K562 (cell line): ENCODE data around the gene UBE2E3. TPM values are rescaled to one million over a fixed set of nuclear protein-coding genes. Genes with fewer than 3 reads are reported as not detected.

Experiments used
- ATAC-seq: fragments of 200-7000 bp; cut with Tn5 transposase; 3 replicates; pipeline ENCODE4 v1.9.1; 2020; ENCODE audit warnings: moderate library complexity
- BruUV-seq: library from RNA; stranded (reverse); fragments of 400-500 nt; replicated peaks from 2 replicates; lab custom pipeline; 2021; lab: Mats Ljungman, UMichigan
- CTCF ChIA-PET: fragments of 300-600 bp; formaldehyde crosslinking; extraction: SDS; loops from one replicate; lab custom pipeline; 2021; ENCODE audit warnings: low intra/inter-chr PET ratio; lab: Yijun Ruan, JAX
- POLR2A ChIA-PET: fragments of 300-600, 350-650 bp; sonication (Branson Sonifier 250); formaldehyde crosslinking; extraction: SDS; loops from one replicate; lab custom pipeline; 2021; ENCODE audit warnings: antibody characterized with exemption, inconsistent platforms; lab: Yijun Ruan, JAX
- DNase-seq, 4 experiments: peaks; one replicate each; pipeline versions ENCODE4 v3.0.0 to v3.0.0-alpha.2; 2011 to 2018; ENCODE audit warnings: low spot score in 3 of 4, mixed read lengths in 3 of 4; ENCODE audit errors: extremely low read depth in 1 of 4
- FAIRE-seq: peaks from 2 replicates; lab custom pipeline; 2011; peaks lifted over from hg19 to GRCh38; lab: Jason Lieb, UNC
- H2AFZ ChIP-seq: 2 replicates; pipeline ENCODE4 v1.6.0; 2011; ENCODE audit warnings: low read depth, low read length, control low read depth, inconsistent platforms
- H3K27ac ChIP-seq: fragments of 200-600 bp; 3 replicates; pipeline ENCODE4 v1.8.0; 2011; ENCODE audit warnings: low read depth, mild to moderate bottlenecking, control low read depth, inconsistent platforms, low read length, moderate library complexity, mixed read lengths; ENCODE audit errors: extremely low read depth
- H3K27me3 ChIP-seq, 2 experiments: fragments of 300-600 bp in 1 of 2; 2 replicates in 1 of 2; 3 replicates in 1 of 2; pipeline versions ENCODE4 v1.6.0 to v1.8.0; 2011; ENCODE audit warnings: inconsistent platforms in 2 of 2, low read length in 2 of 2, mild to moderate bottlenecking in 1 of 2, mixed read lengths in 1 of 2, moderate library complexity in 1 of 2; ENCODE audit not compliant: control insufficient read depth in 2 of 2, insufficient read depth in 2 of 2
- H3K36me3 ChIP-seq: fragments of 300-600 bp; 3 replicates; pipeline ENCODE4 v1.8.0; 2011; ENCODE audit warnings: mild to moderate bottlenecking, low read length, inconsistent platforms; ENCODE audit not compliant: control insufficient read depth, insufficient read depth
- H3K4me1 ChIP-seq, 2 experiments: fragments of 200-600 bp in 1 of 2; replicated peaks in 1 of 2; 2 replicates in 1 of 2; 3 replicates in 1 of 2; pipeline versions ENCODE4 v1.5.1 to v1.8.0; 2011; ENCODE audit warnings: inconsistent platforms in 2 of 2, low read length in 2 of 2, mild to moderate bottlenecking in 1 of 2, mixed read lengths in 1 of 2, moderate library complexity in 1 of 2; ENCODE audit not compliant: control insufficient read depth in 2 of 2, insufficient read depth in 2 of 2
- H3K4me2 ChIP-seq: 2 replicates; pipeline ENCODE4 v1.6.1; 2011; ENCODE audit warnings: low read length, control low read depth, inconsistent platforms, mixed read lengths; ENCODE audit not compliant: insufficient read depth
- H3K4me3 ChIP-seq: fragments of 200-600 bp; sonication (generic), shearing (Covaris generic); 2 replicates; pipeline ENCODE4 v1.5.1; 2016; ENCODE audit warnings: control low read depth, inconsistent platforms
- H3K79me2 ChIP-seq: fragments of 200-600 bp; 3 replicates; pipeline ENCODE4 v1.8.0; 2011; ENCODE audit warnings: low read length, inconsistent platforms; ENCODE audit not compliant: control insufficient read depth, insufficient read depth
- H3K9ac ChIP-seq, 2 experiments: 2 replicates each; pipeline versions ENCODE4 v1.6.0 to v1.6.1; 2011; ENCODE audit warnings: low read depth in 2 of 2, low read length in 2 of 2, control low read depth in 1 of 2, inconsistent platforms in 1 of 2, mild to moderate bottlenecking in 1 of 2, mixed read lengths in 1 of 2; ENCODE audit not compliant: insufficient read depth in 1 of 2
- H3K9me1 ChIP-seq: one replicate; pipeline ENCODE4 v1.6.0; 2011; ENCODE audit warnings: inconsistent platforms, mild to moderate bottlenecking, low read length, moderate library complexity; ENCODE audit not compliant: control insufficient read depth, insufficient read depth
- H3K9me3 ChIP-seq: replicated peaks from 2 replicates; pipeline ENCODE4 v1.5.1; 2011; ENCODE audit warnings: low read depth, low read length, inconsistent platforms; ENCODE audit not compliant: control insufficient read depth, insufficient read depth
- H4K20me1 ChIP-seq: replicated peaks from 2 replicates; pipeline ENCODE4 v1.6.1; 2011; ENCODE audit warnings: low read length, inconsistent platforms, mixed read lengths; ENCODE audit not compliant: control insufficient read depth, insufficient read depth
- ARNT ChIP-seq, 2 experiments: fragments of 450-650 bp; IDR thresholded peaks; 2 replicates each; pipeline ENCODE4 v1.6.1; 2016; ENCODE audit warnings: mild to moderate bottlenecking in 1 of 2
- C11orf30 ChIP-seq: fragments of 450-650 bp; IDR thresholded peaks from 2 replicates; pipeline ENCODE4 v1.6.1; 2016; ENCODE audit warnings: low read depth, mild to moderate bottlenecking
- DDX20 ChIP-seq: fragments of 450-650 bp; IDR thresholded peaks from 2 replicates; pipeline ENCODE4 v1.6.1; 2016; ENCODE audit warnings: missing genetic modification characterization, low read depth, mild to moderate bottlenecking, missing compliant biosample characterization, moderate library complexity
- EZH2 ChIP-seq: IDR thresholded peaks from 2 replicates; pipeline ENCODE4 v1.6.1; 2012; ENCODE audit warnings: low read depth, mild to moderate bottlenecking, inconsistent platforms, low read length, borderline replicate concordance
- FUS ChIP-seq: fragments of 200-400 bp; formaldehyde crosslinking; optimal IDR thresholded peaks from 2 replicates; pipeline ENCODE3; 2017; ENCODE audit warnings: low read depth, low read length
- KAT8 ChIP-seq: fragments of 450-650 bp; IDR thresholded peaks from 2 replicates; pipeline ENCODE4 v1.6.1; 2016; ENCODE audit warnings: low read depth, mild to moderate bottlenecking
- MAFK ChIP-seq: IDR thresholded peaks from 2 replicates; pipeline ENCODE4 v1.6.1; 2011; ENCODE audit warnings: low read length, improper control_type of control experiment
- MAZ ChIP-seq, 2 experiments: fragments of 450-650 bp in 1 of 2; sonication (generic) in 1 of 2; formaldehyde crosslinking; IDR thresholded peaks in 1 of 2; conservative IDR thresholded peaks in 1 of 2; 2 replicates each; pipeline versions ENCODE4 v1.4.0 to v1.5.0; 2020; ENCODE audit warnings: mild to moderate bottlenecking in 1 of 2, missing genetic modification reagents in 1 of 2
- POLR3G ChIP-seq: IDR thresholded peaks from 2 replicates; pipeline ENCODE4 v1.6.1; 2011; ENCODE audit not compliant: insufficient read length, insufficient replicate concordance; ENCODE audit errors: extremely low read depth
- RAD51 ChIP-seq: fragments of 450-650 bp; IDR thresholded peaks from 2 replicates; pipeline ENCODE4 v1.7.1; 2016; ENCODE audit warnings: low read depth, mild to moderate bottlenecking, borderline replicate concordance
- RBM25 ChIP-seq: fragments of 200-400 bp; formaldehyde crosslinking; IDR thresholded peaks from 2 replicates; pipeline ENCODE4 v1.6.1; 2018; ENCODE audit warnings: low read length, low read depth, moderate library complexity; ENCODE audit not compliant: severe bottlenecking
- SP1 ChIP-seq: sonication (generic); formaldehyde crosslinking; IDR thresholded peaks from 2 replicates; pipeline ENCODE4 v1.8.1; 2022; ENCODE audit warnings: mild to moderate bottlenecking, missing genetic modification reagents
- TEAD4 ChIP-seq, 2 experiments: sonication (generic) in 1 of 2; formaldehyde crosslinking in 1 of 2; IDR thresholded peaks; 2 replicates each; pipeline versions ENCODE4 v1.6.1 to v1.8.0; 2012 to 2022; ENCODE audit warnings: borderline replicate concordance in 1 of 2, inconsistent platforms in 1 of 2, low read length in 1 of 2, mild to moderate bottlenecking in 1 of 2, missing genetic modification reagents in 1 of 2
- TFAM ChIP-seq: fragments of 250-450 bp; sonication (Bioruptor Pico); conservative IDR thresholded peaks from 2 replicates; pipeline ENCODE4 v1.5.0; 2021; ENCODE audit warnings: mild to moderate bottlenecking, moderate library complexity
- ZNF316 ChIP-seq: fragments of 450-650 bp; IDR thresholded peaks from 2 replicates; pipeline ENCODE4 v1.6.1; 2016
- ZNF436 ChIP-seq: fragments of 250-450, 450-650 bp; sonication (Bioruptor Pico); formaldehyde crosslinking; IDR thresholded peaks from 2 replicates; pipeline ENCODE4 v1.7.0; 2020; ENCODE audit warnings: mild to moderate bottlenecking
- WGBS: fragments of 100-300 bp; shearing (Covaris generic); methylation state at CpG from one replicate; pipeline ENCODE4 v1.1.6; 2016; ENCODE audit warnings: low coverage, mixed read lengths; ENCODE audit not compliant: insufficient coverage; ENCODE audit errors: missing lambda C conversion rate; 5-methylcytosine and 5-hydroxymethylcytosine counted together
- in situ Hi-C: fragments of 300-500 bp; cut with MboI; formaldehyde crosslinking; loops from 4 replicates; pipeline ENCODE4 v1.15.0; 2018; ENCODE audit warnings: inconsistent platforms, mixed read lengths
- intact Hi-C: fragments of 100-400 bp; cut with micrococcal nuclease; formaldehyde crosslinking; loops from 2 replicates; pipeline ENCODE4 v1.14.2; 2022
- polyA plus RNA-seq, 8 experiments: library from polyadenylated mRNA; depleted of rRNA in 4 of 8; stranded (reverse) in 5 of 8; unstranded in 3 of 8; fragments of >200 nt; fragmentation: Nextera tagmentation in 2 of 8; fragmentation: Illumina TruSeq in 1 of 8; extraction: Ambion mirVana in 2 of 8; extraction: Trizol in 1 of 8; gene quantifications; 2 replicates each; pipeline versions ENCODE4 v1.2.1 to v1.2.3, GENCODE V29; 2011 to 2014; ENCODE audit warnings: inconsistent platforms in 1 of 8, missing spikeins in 1 of 8
- total RNA-seq, 7 experiments: library from RNA; depleted of rRNA in 6 of 7; stranded (reverse); fragments of >200 nt in 6 of 7; fragmentation: Illumina TruSeq in 2 of 7; extraction: Trizol in 2 of 7; gene quantifications; 2 replicates each; pipeline versions ENCODE4 v1.2.1 to v1.2.3, GENCODE V29; 2011 to 2021; ENCODE audit warnings: low replicate concordance in 1 of 7
- TF ChIP-seq, protein P1 (sequence below): IDR thresholded peaks from 2 replicates; pipeline ENCODE4 v1.6.1; 2011; ENCODE audit warnings: borderline replicate concordance, low read depth, mild to moderate bottlenecking, moderate library complexity, low read length; ENCODE audit not compliant: insufficient read depth, poor library complexity, severe bottlenecking
- TF ChIP-seq, protein P2 (sequence below): fragments of 450-650 bp; formaldehyde crosslinking; IDR thresholded peaks from 2 replicates; pipeline ENCODE4 v1.4.0; 2020; ENCODE audit warnings: mild to moderate bottlenecking, mixed read lengths
- TF ChIP-seq, protein P3 (sequence below): fragments of 250-450 bp; sonication (Bioruptor Pico); IDR thresholded peaks from 2 replicates; pipeline ENCODE4 v1.8.0; 2021; ENCODE audit warnings: moderate library complexity, mild to moderate bottlenecking, inconsistent platforms

UBE2E3 gene
- total and polyA plus RNA-seq, 9 of the 15 experiments (the other 6 are each of a cell fraction or from before 2014, with no cell fraction given): 58.2 to 173 (median 78.0) TPM

DNA sequence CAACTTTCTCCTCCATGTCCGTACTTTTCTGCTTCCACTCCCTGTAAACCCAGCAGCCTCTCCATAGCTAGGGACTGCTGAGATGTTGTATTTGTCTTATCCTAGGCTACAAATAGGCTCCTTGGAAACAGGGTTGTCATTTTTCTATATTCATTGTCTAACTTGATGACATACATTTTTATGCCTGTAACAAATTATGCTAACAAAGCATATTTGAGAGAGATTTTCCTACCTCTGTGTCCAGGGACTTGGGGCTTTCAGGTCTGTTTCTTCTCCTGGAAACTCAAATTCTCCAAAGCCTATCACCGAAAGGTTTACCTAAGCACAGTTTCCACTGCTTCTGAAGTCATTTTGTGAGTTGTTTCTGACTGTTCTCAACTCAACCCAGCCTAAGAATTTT, 102.7 kb downstream of the UBE2E3 start:
- BruUV-seq: no TSS peak
- ATAC-seq (no peak), FAIRE-seq (no peak)
- TF ChIP-seq FUS (no peak), KAT8 (no peak), RBM25 (no peak), MAFK (peak; percentile 55), ARNT (IDR thresholded peaks at IDR 0.05) (no peak), C11orf30 (peak; percentile 62; the same call in 1 of the 2 replicates), EZH2 (no peak), TFAM (CRISPR knock-in tag) (no peak), ZNF436 (CRISPR knock-in tag) (no peak), DDX20 (tag) (no peak), TEAD4 (IDR thresholded peaks at IDR 0.05; ENCODE audit: low read length) (no peak), TEAD4 (CRISPR knock-in tag; IDR thresholded peaks at IDR 0.05; ENCODE audit: borderline replicate concordance) (no peak), POLR3G (no peak), SP1 (no peak), MAZ (CRISPR knock-in tag; conservative IDR thresholded peaks at IDR 0.05 in 1 of 2, IDR thresholded peaks at IDR 0.05 in 1 of 2) (no peak), RAD51 (no peak), ZNF316 (peak; percentile 83)
- TF ChIP-seq, protein P1, sequence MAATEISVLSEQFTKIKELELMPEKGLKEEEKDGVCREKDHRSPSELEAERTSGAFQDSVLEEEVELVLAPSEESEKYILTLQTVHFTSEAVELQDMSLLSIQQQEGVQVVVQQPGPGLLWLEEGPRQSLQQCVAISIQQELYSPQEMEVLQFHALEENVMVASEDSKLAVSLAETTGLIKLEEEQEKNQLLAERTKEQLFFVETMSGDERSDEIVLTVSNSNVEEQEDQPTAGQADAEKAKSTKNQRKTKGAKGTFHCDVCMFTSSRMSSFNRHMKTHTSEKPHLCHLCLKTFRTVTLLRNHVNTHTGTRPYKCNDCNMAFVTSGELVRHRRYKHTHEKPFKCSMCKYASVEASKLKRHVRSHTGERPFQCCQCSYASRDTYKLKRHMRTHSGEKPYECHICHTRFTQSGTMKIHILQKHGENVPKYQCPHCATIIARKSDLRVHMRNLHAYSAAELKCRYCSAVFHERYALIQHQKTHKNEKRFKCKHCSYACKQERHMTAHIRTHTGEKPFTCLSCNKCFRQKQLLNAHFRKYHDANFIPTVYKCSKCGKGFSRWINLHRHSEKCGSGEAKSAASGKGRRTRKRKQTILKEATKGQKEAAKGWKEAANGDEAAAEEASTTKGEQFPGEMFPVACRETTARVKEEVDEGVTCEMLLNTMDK: no peak
- TF ChIP-seq, protein P2, sequence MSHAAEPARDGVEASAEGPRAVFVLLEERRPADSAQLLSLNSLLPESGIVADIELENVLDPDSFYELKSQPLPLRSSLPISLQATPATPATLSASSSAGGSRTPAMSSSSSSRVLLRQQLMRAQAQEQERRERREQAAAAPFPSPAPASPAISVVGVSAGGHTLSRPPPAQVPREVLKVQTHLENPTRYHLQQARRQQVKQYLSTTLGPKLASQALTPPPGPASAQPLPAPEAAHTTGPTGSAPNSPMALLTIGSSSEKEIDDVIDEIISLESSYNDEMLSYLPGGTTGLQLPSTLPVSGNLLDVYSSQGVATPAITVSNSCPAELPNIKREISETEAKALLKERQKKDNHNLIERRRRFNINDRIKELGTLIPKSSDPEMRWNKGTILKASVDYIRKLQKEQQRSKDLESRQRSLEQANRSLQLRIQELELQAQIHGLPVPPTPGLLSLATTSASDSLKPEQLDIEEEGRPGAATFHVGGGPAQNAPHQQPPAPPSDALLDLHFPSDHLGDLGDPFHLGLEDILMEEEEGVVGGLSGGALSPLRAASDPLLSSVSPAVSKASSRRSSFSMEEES (CRISPR knock-in tag): no peak
- TF ChIP-seq, protein P3, sequence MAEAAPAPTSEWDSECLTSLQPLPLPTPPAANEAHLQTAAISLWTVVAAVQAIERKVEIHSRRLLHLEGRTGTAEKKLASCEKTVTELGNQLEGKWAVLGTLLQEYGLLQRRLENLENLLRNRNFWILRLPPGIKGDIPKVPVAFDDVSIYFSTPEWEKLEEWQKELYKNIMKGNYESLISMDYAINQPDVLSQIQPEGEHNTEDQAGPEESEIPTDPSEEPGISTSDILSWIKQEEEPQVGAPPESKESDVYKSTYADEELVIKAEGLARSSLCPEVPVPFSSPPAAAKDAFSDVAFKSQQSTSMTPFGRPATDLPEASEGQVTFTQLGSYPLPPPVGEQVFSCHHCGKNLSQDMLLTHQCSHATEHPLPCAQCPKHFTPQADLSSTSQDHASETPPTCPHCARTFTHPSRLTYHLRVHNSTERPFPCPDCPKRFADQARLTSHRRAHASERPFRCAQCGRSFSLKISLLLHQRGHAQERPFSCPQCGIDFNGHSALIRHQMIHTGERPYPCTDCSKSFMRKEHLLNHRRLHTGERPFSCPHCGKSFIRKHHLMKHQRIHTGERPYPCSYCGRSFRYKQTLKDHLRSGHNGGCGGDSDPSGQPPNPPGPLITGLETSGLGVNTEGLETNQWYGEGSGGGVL (CRISPR knock-in tag): no peak

More for the DNA sequence above, 102.7 kb downstream of the UBE2E3 start:
- Histone ChIP-seq H3K36me3 (no peaks in the 10 kb centered on the region), H3K4me1 (no peaks in the 10 kb centered on the region), H3K9me1 (no peaks in the 10 kb centered on the region), H3K9me3 (no peaks in the 10 kb centered on the region), H4K20me1 (no peaks in the 10 kb centered on the region), H3K27ac (no peak overlapping the region), H3K27me3 (no peaks in the 10 kb centered on the region), H3K79me2 (no peaks in the 10 kb centered on the region), H2AFZ (no peak overlapping the region), H3K4me3 (no peak overlapping the region), H3K9ac (no peak overlapping the region), H3K4me2 (no peak overlapping the region)
- POLR2A ChIA-PET: no interaction called here
- CTCF ChIA-PET: no interaction called here
- in situ Hi-C loops (no loop called here), intact Hi-C loops (no loop called here)
- no peak for DNase-seq
- 7% methylated on average over 2 of the region's 2 CpGs for WGBS
